Measurements from ENCODE around the gene MRPL43.

MRPL43 gene

DNA sequence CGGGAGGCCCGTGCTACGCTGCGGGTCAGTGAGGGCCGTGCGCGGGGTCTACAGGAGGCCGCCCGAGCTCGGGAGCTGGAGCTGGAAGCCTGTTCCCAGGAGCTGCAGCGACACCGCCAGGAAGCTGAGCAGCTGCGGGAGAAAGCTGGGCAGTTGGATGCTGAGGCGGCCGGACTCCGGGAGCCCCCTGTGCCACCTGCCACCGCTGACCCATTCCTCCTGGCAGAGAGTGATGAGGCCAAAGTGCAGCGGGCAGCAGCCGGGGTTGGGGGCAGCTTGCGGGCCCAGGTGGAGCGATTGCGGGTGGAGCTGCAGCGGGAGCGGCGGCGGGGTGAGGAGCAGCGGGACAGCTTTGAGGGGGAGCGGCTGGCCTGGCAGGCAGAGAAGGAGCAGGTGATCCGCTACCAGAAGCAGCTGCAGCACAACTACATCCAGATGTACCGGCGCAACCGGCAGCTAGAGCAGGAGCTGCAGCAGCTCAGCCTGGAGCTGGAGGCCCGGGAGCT lies 19.3 kb upstream of the MRPL43 start:
- Histone ChIP-seq H3K27me3 (ENCODE audit: control insufficient read depth in 1 of 2, insufficient read depth in 1 of 2, low read length in 2 of 2) (no peaks in the 10 kb centered on the region), H2AK5ac (ENCODE audit: low read length, severe bottlenecking) (no peak overlapping the region), H3K4me1 (ENCODE audit: control insufficient read depth, insufficient read depth, low read depth, low read length) (peaks cover 24% of the 10 kb centered on the region), H2BK12ac (ENCODE audit: low read length in 2 of 2) (no peak overlapping the region), H3K14ac (ENCODE audit: low read length in 2 of 2) (no peak overlapping the region), H4K8ac (ENCODE audit: low read length) (peak overlapping the region; percentile 51), H3K4me2 (ENCODE audit: low read length, poor library complexity, severe bottlenecking) (no peak overlapping the region), H3K36me3 (ENCODE audit: control insufficient read depth in 1 of 2, insufficient read depth in 2 of 2, low read depth in 1 of 2, low read length in 2 of 2) (peaks cover 58 to 59% of the 10 kb centered on the region in 2 experiments), H3K18ac (ENCODE audit: low read depth in 1 of 2, low read length in 2 of 2) (no peak overlapping the region), H3K4ac (ENCODE audit: low read depth in 1 of 2, low read length in 2 of 2) (no peak overlapping the region), H4K91ac (ENCODE audit: low read length) (no peak overlapping the region), H3K27ac (ENCODE audit: low read length, poor library complexity, severe bottlenecking) (no peak overlapping the region), H2BK120ac (ENCODE audit: low read depth, low read length) (no peak overlapping the region), H3K79me1 (replicated peaks; ENCODE audit: low read length, poor library complexity, severe bottlenecking) (peaks cover 27% of the 10 kb centered on the region), H3K4me3 (ENCODE audit: insufficient read depth in 1 of 2, low read depth in 1 of 2, low read length in 2 of 2) (no peak overlapping the region), H3K9ac (ENCODE audit: low read length) (no peak overlapping the region), H3K9me3 (ENCODE audit: control insufficient read depth, low read length) (no peaks in the 10 kb centered on the region), H2AFZ (ENCODE audit: low read depth, low read length) (no peak overlapping the region), H2BK15ac (ENCODE audit: low read depth, poor library complexity, severe bottlenecking) (no peak overlapping the region), H3K23ac (ENCODE audit: low read length in 2 of 2) (no peak overlapping the region), H2BK5ac (ENCODE audit: low read depth, low read length, poor library complexity, severe bottlenecking) (no peak overlapping the region)
- no peak for DNase-seq
- WGBS: 93% methylated on average over 33 of the region's 33 CpGs

DNA sequence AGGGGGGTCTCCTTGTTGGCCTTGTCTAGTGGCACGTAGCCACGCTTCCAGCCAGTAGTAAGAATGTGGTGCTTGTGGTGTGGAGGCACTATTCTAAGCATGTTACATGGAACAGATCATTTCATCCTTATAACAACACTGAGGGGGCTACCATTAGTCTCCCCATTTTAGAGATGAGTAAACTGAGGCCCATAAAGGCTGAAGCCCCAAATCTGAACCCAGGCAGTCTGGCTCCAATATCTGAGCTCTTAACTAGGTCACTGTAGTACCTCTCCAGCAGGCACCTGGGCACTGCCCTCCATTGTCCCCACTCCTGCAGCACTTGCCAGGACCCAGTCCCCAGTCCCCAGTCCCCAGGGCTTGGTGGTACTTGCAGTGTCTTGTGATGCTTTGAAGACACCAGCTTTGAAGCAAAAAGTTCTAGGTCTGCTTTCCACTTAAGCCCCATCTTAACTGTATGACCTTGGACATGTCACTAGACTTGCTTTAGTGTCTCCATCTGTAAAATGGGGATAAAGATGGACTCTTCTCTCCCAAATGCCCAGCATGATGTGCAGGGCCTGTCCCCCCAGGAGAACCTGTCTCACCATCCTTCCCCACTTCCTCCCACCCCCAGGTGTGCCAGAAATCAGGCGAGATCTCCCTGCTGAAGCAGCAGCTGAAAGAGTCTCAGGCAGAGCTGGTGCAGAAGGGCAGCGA lies 18.7 kb upstream of the MRPL43 start:
- H3K79me1 ChIP-seq (replicated peaks; ENCODE audit: low read length, poor library complexity, severe bottlenecking): peaks cover 27% of the 10 kb centered on the region
- H3K36me3 ChIP-seq (ENCODE audit: control insufficient read depth in 1 of 2, insufficient read depth in 2 of 2, low read depth in 1 of 2, low read length in 2 of 2): peaks cover 58 to 59% of the 10 kb centered on the region in 2 experiments
- peaks cover 28% of the 10 kb centered on the region for H3K4me1 ChIP-seq (ENCODE audit: control insufficient read depth, insufficient read depth, low read depth, low read length)
- H3K14ac ChIP-seq (ENCODE audit: low read length in 2 of 2): no peak overlapping the region
- no peak for DNase-seq
- H2BK12ac ChIP-seq (ENCODE audit: low read length in 2 of 2): no peak overlapping the region
- no peak overlapping the region for H3K4me2 ChIP-seq (ENCODE audit: low read length, poor library complexity, severe bottlenecking)
- no peak overlapping the region for H4K8ac ChIP-seq (ENCODE audit: low read length)
- no peak overlapping the region for H4K91ac ChIP-seq (ENCODE audit: low read length)
- WGBS: 97% methylated on average over 2 of the region's 4 CpGs
- H3K27me3 ChIP-seq (ENCODE audit: control insufficient read depth in 1 of 2, insufficient read depth in 1 of 2, low read length in 2 of 2): no peaks in the 10 kb centered on the region
- no peak overlapping the region for H3K4me3 ChIP-seq (ENCODE audit: insufficient read depth in 1 of 2, low read depth in 1 of 2, low read length in 2 of 2)
- no peak overlapping the region for H3K9ac ChIP-seq (ENCODE audit: low read length)
- no peak overlapping the region for H2BK15ac ChIP-seq (ENCODE audit: low read depth, poor library complexity, severe bottlenecking)
- no peak overlapping the region for H2BK120ac ChIP-seq (ENCODE audit: low read depth, low read length)
- no peak overlapping the region for H3K18ac ChIP-seq (ENCODE audit: low read depth in 1 of 2, low read length in 2 of 2)
- no peak overlapping the region for H2AFZ ChIP-seq (ENCODE audit: low read depth, low read length)
- no peak overlapping the region for H3K23ac ChIP-seq (ENCODE audit: low read length in 2 of 2)
- H2BK5ac ChIP-seq (ENCODE audit: low read depth, low read length, poor library complexity, severe bottlenecking): no peak overlapping the region
- no peak overlapping the region for H3K27ac ChIP-seq (ENCODE audit: low read length, poor library complexity, severe bottlenecking)
- no peak overlapping the region for H2AK5ac ChIP-seq (ENCODE audit: low read length, severe bottlenecking)
- H3K4ac ChIP-seq (ENCODE audit: low read depth in 1 of 2, low read length in 2 of 2): no peak overlapping the region
- H3K9me3 ChIP-seq (ENCODE audit: control insufficient read depth, low read length): no peaks in the 10 kb centered on the region

DNA sequence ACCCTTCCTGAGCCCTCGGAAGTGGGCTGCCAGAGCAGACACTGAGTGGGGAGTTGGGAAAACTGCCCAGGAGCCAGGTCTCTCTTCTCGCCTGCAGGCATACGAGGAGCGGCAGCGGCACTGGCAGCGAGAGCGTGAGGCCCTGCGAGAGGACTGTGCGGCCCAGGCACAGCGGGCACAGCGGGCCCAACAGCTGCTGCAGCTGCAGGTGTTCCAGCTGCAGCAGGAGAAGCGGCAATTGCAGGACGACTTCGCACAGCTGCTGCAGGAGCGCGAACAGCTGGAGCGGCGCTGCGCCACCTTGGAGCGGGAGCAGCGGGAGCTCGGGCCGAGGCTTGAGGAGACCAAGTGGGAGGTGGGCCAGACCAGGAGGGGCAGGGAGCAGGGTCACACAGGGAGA lies 18.1 kb upstream of the MRPL43 start:
- 98% methylated on average over 23 of the region's 23 CpGs for WGBS
- H2BK120ac ChIP-seq (ENCODE audit: low read depth, low read length): no peak overlapping the region
- H2BK15ac ChIP-seq (ENCODE audit: low read depth, poor library complexity, severe bottlenecking): no peak overlapping the region
- H4K8ac ChIP-seq (ENCODE audit: low read length): no peak overlapping the region
- H3K27ac ChIP-seq (ENCODE audit: low read length, poor library complexity, severe bottlenecking): no peak overlapping the region
- H3K4ac ChIP-seq (ENCODE audit: low read depth in 1 of 2, low read length in 2 of 2): no peak overlapping the region
- no peak overlapping the region for H2BK5ac ChIP-seq (ENCODE audit: low read depth, low read length, poor library complexity, severe bottlenecking)
- no peak overlapping the region for H2AFZ ChIP-seq (ENCODE audit: low read depth, low read length)
- no peak overlapping the region for H3K14ac ChIP-seq (ENCODE audit: low read length in 2 of 2)
- no peak overlapping the region for H2BK12ac ChIP-seq (ENCODE audit: low read length in 2 of 2)
- H3K27me3 ChIP-seq (ENCODE audit: control insufficient read depth in 1 of 2, insufficient read depth in 1 of 2, low read length in 2 of 2): no peaks in the 10 kb centered on the region
- H2AK5ac ChIP-seq (ENCODE audit: low read length, severe bottlenecking): no peak overlapping the region
- H3K4me3 ChIP-seq (ENCODE audit: insufficient read depth in 1 of 2, low read depth in 1 of 2, low read length in 2 of 2): no peak overlapping the region
- peaks cover 58 to 59% of the 10 kb centered on the region in 2 experiments for H3K36me3 ChIP-seq (ENCODE audit: control insufficient read depth in 1 of 2, insufficient read depth in 2 of 2, low read depth in 1 of 2, low read length in 2 of 2)
- DNase-seq: no peak
- H3K4me2 ChIP-seq (ENCODE audit: low read length, poor library complexity, severe bottlenecking): no peak overlapping the region
- H3K4me1 ChIP-seq (ENCODE audit: control insufficient read depth, insufficient read depth, low read depth, low read length): peaks cover 30% of the 10 kb centered on the region
- peaks cover 27% of the 10 kb centered on the region for H3K79me1 ChIP-seq (replicated peaks; ENCODE audit: low read length, poor library complexity, severe bottlenecking)
- H3K9me3 ChIP-seq (ENCODE audit: control insufficient read depth, low read length): no peaks in the 10 kb centered on the region
- H4K91ac ChIP-seq (ENCODE audit: low read length): no peak overlapping the region
- H3K9ac ChIP-seq (ENCODE audit: low read length): no peak overlapping the region
- no peak overlapping the region for H3K23ac ChIP-seq (ENCODE audit: low read length in 2 of 2)
- no peak overlapping the region for H3K18ac ChIP-seq (ENCODE audit: low read depth in 1 of 2, low read length in 2 of 2)

GRCh38 chr10:101003639-101004206 lies 16.4 kb upstream of the MRPL43 start:
- H3K4me3 ChIP-seq (ENCODE audit: insufficient read depth in 1 of 2, low read depth in 1 of 2, low read length in 2 of 2): no peak overlapping the region
- no peaks in the 10 kb centered on the region for H3K9me3 ChIP-seq (ENCODE audit: control insufficient read depth, low read length)
- H4K91ac ChIP-seq (ENCODE audit: low read length): no peak overlapping the region
- H3K14ac ChIP-seq (ENCODE audit: low read length in 2 of 2): no peak overlapping the region
- peaks cover 27% of the 10 kb centered on the region for H3K79me1 ChIP-seq (replicated peaks; ENCODE audit: low read length, poor library complexity, severe bottlenecking)
- H2BK5ac ChIP-seq (ENCODE audit: low read depth, low read length, poor library complexity, severe bottlenecking): no peak overlapping the region
- no peak overlapping the region for H2BK120ac ChIP-seq (ENCODE audit: low read depth, low read length)
- H3K4me1 ChIP-seq (ENCODE audit: control insufficient read depth, insufficient read depth, low read depth, low read length): peaks cover 31% of the 10 kb centered on the region
- H2AK5ac ChIP-seq (ENCODE audit: low read length, severe bottlenecking): no peak overlapping the region
- H3K4me2 ChIP-seq (ENCODE audit: low read length, poor library complexity, severe bottlenecking): no peak overlapping the region
- no peak overlapping the region for H2BK12ac ChIP-seq (ENCODE audit: low read length in 2 of 2)
- H3K18ac ChIP-seq (ENCODE audit: low read depth in 1 of 2, low read length in 2 of 2): no peak overlapping the region
- H3K23ac ChIP-seq (ENCODE audit: low read length in 2 of 2): no peak overlapping the region
- WGBS: 98% methylated on average over 18 of the region's 18 CpGs
- H2AFZ ChIP-seq (ENCODE audit: low read depth, low read length): no peak overlapping the region
- peaks cover 58 to 59% of the 10 kb centered on the region in 2 experiments for H3K36me3 ChIP-seq (ENCODE audit: control insufficient read depth in 1 of 2, insufficient read depth in 2 of 2, low read depth in 1 of 2, low read length in 2 of 2)
- H3K4ac ChIP-seq (ENCODE audit: low read depth in 1 of 2, low read length in 2 of 2): no peak overlapping the region
- H3K27me3 ChIP-seq (ENCODE audit: control insufficient read depth in 1 of 2, insufficient read depth in 1 of 2, low read length in 2 of 2): no peaks in the 10 kb centered on the region
- no peak overlapping the region for H2BK15ac ChIP-seq (ENCODE audit: low read depth, poor library complexity, severe bottlenecking)
- no peak for DNase-seq
- peak overlapping the region; percentile 18 for H3K9ac ChIP-seq (ENCODE audit: low read length)
- H3K27ac ChIP-seq (ENCODE audit: low read length, poor library complexity, severe bottlenecking): no peak overlapping the region
- no peak overlapping the region for H4K8ac ChIP-seq (ENCODE audit: low read length)
